Stimulated activated CD4-positive, alpha-beta T cell treated with anti-CD3 and anti-CD28 coated beads, TNF-alpha, amount 100 ng/mL, for 4 hours (primary cell): ENCODE measurements around the gene AGK.
"Not testable (repeated sequence)": the region's sequence is repeated elsewhere in the genome, so short reads cannot be mapped to it uniquely, and the experiment has no call there.

Experiments used
- DNase-seq, 3 experiments: peaks; one replicate each; pipeline ENCODE4 v3.0.0-alpha.2; 2020; ENCODE audit warnings: low read depth in 3 of 3

AGK gene

DNA sequence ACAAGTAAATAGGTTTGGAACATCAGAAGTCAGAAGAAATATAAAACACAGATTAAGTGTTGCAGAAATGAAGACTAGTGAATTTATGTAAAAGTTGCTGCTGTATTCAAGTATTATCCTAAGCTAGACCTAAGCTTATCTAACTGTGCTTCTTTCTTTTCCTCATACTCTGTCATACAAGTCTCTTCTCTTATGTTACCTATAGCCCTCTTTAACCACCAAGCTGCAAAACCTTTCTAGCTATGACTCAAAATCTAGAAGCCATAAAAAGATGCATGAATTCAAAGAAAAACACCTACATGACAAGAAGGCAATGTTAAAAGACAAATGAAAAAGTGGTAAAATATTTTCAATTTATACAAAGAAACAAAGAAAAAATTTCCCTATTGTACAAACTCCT, 127.8 kb downstream of the AGK start:
- DNase-seq = no peak

DNA sequence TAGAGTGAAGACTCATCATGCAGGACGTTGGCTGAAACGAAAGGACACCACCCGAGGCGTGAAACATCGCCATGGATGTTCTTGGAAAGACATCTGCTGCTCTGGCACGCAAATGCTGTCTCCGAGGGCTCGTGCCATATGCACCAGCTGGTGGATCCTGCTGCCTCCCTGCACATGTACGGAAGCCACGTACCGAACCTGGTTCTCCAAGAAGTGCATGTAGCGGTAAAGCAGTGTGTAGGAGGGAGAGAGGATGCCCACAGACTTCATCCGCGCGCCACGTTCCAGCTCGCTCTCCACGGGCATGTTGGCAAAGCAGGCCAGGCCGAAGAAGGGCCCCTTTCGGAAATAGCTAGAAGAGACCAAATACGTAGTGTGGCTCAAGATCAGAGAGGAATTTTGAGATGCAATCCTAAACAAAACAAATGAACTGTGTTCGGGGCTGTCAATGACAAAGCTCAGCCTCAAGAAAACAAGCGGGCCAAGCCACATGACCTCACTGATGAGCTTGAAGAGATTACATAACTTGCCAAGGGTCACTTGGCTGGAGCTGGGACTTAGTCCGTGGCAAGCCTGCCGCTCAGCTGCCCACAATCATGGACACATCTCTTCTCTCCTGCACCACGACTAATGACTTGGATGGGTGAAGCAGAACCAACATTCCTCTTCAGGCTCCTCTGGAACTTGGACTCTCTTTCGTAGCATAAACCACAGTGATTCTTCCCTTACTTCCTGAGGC, 134.2 kb downstream of the AGK start:
- no peak for DNase-seq

DNA sequence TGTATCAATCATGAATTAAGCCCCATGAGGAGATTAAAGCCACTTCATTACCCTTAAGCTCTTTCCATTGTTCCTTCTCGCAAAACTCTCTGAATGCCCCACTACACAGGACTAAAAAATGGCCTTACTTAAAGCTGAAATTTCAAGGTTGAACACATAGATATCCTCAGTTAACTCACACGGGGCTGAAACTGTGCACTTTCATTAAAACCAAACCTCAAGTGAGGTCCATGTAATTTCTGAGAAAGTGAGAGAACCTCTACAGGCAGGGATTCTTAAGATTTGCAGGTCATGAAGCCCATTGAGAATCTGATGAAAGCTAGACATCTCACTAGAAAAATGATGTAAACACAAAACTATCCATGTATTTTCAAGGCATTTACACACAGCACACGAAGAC, 134.9 kb downstream of the AGK start:
- DNase-seq = no peak

DNA sequence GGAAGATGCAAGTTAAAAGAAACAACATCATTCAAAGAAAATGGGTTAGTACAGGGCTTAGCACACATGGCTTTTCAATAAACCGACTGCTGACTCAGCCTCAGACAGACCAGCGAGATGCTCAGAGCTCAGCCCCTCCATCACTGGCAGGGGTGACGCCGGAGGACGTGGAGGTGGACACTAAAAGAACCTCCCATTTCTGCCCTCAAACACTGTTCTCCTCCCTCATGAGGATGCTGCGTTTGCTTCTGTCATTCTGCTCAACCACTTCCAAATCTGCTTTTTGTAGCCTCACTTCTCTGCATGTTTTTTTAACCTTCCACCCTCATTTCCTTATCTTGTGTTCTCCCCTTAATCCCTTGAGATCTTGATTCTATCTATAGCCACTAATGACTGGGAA, 135.5 kb downstream of the AGK start:
- no peak for DNase-seq

DNA sequence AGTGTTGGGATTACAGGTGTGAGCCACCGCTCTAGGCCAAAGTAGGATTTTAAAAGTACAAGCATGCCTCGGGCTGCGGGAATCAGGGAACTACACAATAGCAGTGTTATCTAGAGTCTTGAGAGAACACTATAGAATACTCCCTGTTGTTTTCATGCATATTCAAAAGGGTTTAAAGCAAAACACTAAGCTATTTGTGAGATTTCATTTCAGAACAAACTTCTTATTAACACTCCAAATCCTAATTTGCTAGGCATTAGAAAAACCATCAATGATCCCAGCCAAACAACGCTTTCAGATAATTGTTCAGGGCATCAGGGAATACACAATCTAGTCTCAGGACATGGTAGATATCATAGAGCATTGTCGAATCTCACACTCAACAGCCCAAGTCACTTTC, 136.8 kb downstream of the AGK start:
- DNase-seq = no peak

DNA sequence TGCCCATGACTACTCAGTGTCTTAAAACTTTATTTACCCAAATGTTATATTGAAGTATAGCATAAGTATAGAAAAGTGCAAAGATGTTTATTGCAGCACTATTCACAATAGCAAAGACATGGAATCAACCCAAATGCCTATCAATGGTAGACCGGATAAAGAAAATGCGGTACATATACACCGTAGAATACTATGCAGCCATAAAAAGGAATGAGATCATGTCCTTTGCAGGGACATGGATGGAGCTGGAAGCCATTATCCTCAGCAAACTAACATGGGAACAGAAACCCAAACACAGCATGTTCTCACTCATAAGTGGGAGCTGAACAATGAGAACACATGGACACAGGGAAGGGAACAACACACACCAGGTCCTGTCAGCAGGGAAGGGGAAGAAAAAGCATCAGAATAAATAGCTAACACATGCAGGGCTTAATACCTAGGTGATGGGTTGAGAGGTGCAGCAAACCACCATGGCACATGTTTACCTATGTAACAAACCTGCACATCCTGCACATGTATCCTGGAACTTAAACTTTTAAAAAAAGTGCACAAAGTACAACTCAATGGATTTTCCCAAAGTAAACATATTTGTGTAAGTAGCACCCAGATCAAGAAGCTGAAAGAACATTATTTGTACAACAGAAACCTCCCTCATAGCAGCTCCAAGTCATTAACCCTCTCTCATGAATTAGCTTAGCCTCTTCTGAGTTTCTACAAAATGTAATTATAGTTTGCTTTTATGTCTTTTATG, 138.0 kb downstream of the AGK start:
- not testable (repeated sequence) for DNase-seq

DNA sequence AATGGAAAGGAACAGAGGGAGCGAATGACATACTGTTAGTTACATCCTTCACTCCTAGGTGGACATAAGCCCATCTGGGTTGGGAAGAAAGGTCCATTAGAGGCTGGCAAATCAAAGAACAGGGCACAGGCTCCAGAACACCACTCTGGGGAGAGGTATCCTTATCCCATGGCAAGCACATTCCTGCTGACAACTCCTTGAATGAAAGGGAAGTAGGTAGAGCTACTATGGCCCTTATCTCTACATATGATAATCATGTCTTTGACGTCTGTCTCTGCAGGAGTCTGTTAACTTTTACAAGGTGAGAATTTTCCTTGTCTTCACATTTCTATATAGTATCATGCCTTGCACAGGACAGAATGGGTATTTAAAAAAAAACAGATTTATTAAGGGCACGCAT, 140.3 kb downstream of the AGK start:
- DNase-seq = no peak

DNA sequence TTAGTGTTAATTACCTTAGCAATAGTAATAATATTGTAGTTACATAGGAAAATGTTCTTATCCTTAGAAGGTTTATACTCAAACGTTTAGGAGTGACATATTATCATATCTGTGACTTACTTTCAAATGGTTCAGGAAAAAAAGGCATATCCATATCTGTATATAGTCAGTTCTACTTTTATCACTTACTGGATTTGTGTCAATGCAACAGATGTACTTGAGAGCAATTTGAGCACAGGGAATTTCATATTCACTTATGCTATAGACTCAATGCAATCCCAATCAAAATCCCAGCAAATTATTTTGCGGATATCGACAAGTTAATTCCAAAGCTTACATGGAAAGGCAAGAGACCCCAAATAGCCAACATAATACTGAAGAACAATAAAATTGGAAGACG, 140.8 kb downstream of the AGK start:
- DNase-seq = no peak

DNA sequence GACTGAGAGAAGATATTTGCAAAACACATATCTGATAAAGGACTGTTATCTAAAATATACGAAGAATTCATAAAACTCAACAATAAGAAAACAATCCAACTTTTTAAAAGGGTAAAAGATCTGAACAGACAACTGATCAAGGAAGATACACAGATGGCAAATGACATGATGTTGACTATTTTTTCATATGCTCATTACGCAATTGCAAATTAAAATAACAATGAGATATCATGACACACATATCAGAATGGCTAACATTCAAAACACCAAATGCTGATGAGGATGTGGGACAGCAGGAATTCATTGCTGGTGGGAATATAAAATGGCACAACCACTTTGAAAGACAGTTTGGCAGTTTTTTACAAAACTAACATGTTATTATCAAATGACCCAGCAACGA, 141.9 kb downstream of the AGK start:
- DNase-seq = no peak

DNA sequence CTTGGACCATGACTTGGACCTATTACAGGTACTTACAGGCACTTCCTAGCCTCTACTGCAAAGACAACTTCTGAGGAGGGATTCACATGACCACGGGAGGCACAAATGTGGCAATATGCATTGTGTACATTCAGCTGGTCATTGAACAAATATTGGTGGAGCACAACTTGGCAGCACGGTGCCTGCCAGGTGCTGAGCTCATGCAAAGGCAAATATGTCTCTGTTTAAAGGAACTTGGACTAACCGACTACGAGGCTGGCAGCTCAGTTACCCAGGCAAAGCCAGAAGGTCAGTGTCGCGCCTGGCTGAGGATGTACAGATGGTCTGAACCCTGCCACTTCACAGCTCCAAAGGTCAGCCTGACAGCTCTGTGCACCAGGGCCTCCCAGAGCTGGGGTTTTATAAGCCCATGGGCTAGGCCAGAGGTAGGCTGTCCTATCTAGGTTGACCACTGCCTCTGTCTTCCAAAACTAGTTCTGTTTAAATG, 144.6 kb downstream of the AGK start:
- no peak for DNase-seq

DNA sequence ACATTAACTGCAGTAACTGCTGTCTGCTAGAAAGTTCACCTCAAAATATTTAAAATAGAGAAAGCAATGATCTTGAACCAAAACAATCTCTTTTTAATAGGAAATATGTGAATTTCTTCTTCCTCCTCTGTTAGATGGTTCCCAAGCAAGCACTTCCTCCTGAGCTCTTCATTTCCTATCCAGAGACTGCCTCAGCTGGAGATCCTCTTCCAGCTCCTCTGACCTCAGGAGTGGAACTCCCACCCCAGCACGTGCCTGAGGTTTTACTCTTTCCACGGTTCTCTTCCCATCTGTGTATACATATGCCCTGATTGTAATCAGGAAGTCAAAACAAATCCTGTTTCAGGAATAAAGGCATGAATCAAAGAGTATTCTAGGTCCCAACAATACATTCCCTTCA, 145.1 kb downstream of the AGK start:
- DNase-seq = no peak

DNA sequence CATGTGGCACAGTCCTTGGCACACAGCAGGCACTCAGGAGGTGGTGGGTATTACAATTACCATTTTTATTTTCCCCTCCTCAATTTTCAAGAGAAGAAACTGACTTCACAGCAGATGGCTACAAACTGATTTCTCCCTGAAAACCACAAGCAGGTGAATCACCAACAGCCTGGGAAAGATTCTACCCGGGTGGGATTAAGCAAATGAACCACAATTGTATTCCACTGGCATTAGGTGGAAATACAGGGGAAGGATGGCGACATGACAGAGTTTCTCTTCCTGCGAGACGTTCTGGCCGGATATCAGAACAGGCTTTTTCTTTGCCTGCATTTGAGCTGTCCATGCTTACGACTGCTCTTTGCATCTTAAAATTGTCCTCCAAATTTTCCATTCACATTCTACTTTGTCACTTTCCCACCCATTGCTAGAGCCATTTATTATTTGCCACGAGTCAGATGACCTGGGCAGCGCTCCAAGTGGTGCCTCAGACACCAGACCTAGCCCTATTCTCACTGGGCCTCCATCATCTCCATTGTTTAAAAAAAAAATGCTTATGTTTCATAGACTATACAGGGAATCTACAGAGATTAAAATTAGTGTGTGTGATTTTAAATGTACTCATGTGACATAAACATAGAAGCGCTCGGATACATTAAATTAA, 146.1 kb downstream of the AGK start:
- DNase-seq = no peak

DNA sequence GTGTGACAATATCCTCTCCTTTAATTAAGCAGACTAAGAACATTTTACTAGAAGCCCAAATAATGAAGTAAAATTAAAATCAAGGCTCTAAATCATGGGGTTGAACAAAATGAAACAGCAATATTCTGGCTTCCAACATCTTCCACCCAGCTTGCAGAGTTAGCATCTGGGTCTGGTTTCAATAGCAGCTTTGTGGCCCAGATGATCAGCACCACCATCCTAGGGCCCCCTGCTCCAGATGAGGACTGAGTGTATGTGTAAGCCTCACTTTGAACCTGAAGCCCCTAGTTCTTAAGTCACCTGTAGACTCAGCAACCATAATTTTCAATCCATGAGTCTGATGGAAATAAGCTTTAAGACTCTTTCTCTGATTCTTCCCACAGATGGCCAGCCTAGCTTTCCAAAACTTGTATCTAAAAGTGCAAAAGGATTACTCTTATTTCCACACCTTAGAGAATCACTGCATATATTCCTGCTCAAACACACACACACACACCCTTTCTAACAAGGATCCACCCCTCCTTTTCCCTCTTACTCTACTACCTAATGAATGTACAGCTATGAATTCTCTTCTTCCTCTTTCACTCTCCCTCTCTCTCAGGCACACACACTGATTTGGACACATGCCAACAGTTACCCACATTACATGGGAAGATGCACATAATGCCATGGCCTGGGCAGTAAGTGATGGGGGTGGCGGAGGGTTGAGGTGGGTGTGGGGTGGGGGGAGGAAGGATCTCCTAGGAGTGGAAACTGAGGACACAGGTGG, 147.2 kb downstream of the AGK start:
- no peak for DNase-seq

DNA sequence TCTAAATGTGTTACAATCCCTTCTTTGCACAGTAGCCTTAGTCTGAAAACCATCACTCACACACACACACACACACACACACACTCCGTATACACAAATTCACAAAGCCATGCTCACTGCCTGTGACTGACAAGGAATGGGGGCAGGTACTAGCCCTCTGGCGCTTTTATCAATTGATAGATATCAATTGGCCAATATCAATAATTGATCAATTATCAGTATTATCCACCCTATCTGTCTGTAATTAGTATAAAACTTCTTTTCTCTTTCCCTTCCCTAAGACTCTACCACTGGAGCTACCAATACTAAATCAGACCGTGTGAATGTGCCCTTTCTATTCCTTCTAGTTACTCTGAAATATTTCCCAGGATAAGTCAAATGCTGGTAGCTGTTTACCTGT, 148.7 kb downstream of the AGK start:
- DNase-seq = no peak

DNA sequence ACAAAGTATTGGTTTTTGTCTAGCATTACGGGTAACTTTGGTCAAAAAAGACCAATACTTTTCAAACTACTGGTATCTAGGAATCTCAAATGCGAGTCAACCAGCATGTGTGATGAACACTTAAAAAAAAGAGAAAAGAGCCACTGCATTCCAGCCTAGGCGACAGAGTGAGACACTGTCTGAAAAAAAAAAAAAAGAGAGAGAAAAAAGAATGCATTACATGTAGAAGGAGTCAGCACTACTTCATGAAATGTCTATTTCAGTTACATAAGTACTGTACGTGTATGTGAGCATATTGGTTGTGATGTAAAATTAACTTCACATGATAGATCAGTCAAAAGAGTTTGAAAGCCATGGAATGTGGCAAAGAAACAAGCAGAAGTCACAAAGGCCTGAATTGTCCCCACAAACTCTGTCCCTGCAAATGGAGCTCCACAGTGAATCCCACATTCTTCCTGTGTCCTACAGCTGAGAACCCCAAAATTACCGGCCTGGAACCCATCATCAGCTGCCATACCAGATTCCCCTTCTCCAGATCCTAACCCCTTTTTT, 149.2 kb downstream of the AGK start:
- DNase-seq = no peak

DNA sequence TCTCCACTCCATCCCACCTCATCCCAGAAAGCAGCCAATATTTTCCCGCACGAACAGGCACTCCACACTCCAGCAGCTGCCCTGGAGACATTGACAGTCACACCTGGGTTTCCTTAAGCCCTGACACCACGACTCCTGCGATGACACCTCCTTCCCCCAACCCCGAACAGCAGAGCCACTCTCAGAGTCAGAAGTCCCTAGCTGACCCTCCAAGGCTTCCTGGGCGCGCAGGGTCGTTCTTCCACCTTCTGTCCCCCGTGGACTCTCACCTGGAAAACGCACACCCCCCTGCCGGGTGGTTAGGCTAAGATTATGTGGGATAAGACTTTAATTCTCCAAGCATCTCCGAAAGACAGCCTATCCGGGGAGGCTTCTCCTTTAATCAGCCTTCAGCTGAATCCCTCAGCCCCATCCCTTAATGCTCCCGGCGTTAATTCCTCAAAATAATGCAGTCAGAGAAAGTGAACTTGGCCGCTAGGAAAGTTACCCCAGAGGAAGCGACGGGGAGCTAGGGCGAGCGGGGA, 149.7 kb downstream of the AGK start:
- no peak for DNase-seq

DNA sequence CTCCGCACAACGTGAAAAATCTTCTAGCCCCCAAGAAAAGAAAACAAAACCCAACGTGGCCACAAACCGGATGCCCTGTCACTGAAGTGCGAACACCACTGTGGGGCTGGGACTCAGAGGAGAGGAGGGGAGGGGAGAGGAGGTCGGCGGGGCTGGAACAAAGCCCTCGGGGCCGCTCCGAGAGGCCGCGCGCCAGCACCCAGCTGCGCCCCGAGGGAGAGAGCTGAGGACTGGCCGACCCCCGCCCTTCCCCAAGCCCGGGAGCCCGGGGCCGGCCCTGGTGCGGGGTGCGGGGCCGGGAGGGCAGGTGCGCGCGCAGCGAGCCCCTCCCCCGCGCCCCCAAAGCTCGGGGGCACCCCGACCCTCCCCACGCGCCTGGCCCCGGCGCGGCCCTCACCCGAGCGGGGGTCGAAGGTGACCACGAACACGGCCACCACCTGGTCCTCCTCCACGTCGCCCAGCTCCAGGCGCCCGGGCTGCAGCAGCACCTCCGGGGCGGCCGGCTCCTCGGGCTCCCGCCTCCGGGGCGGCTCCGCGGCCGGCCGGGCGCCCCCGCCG, 150.4 kb downstream of the AGK start:
- DNase-seq = peak; percentile 32 to 42 (median 35)

DNA sequence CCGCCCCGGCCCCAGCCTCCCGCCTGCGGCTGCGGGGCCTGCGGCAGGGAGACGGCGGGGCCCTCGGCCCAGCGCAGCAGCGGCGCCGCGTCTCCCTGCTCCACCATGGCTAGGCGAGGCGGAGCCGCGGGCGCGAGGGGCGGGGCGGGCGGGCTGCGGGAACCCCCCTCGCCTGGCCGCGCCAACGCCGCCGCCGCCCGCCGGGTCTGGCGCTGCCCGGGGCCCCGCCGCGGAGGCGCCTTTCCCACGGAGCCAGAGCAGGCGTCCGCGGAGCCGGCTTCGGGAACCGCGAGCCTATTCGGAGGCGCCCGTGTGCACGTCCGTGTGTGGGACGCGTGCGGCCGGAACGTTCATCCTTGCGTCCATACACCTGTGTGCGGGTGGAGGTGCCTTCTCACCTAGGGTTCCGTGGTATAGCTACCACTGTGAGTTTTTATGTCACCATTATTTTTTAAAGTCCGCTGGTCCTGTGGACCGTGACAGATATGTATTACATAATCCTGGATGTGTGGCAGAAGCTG, 150.9 kb downstream of the AGK start, which contains the start of gene DENND11:
Gene DENND11 (minus strand): TSS at position 120 of the 521 bp plus-strand sequence. CDS start 13 bp downstream, at position 107.
- peak in 2 of 3 experiments; percentile 26 to 31 for DNase-seq

DNA sequence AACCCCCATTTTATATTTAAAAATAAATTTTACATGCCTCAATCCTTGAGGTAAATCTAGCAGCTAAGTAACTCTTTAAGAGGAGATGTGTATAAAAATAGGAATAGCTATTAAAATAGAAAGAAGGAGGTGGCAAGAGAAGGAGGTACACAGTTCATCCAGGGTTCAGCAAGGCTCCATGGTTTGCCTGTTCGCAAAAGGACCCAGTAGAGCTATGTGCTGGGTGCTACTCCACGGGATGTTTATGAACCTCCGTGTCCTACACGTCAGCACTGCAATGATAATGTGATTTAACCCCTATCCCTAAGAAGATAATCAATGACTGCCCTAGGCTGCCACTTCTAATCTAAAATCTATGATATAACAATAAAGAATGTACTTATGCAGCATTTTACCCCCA, 151.7 kb downstream of the AGK start:
- no peak for DNase-seq

DNA sequence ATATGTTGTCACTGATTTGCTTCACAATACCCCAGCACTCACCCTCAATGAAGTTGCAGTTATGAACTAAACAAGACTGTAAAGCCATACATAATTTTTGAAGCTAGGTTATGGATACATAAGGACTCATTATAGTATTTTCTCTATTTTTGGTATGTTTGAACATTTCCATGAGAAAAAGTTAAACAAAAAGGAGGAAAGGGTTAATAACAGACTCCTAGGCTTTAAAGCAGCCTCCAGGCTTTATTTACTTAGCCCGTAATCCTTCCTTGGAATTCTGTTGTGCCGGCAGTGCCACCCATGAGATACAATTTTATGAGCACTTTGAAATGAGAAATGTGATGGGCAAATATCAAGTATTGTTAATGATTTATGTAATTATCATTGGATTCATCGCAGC, 152.9 kb downstream of the AGK start:
- DNase-seq = no peak

DNA sequence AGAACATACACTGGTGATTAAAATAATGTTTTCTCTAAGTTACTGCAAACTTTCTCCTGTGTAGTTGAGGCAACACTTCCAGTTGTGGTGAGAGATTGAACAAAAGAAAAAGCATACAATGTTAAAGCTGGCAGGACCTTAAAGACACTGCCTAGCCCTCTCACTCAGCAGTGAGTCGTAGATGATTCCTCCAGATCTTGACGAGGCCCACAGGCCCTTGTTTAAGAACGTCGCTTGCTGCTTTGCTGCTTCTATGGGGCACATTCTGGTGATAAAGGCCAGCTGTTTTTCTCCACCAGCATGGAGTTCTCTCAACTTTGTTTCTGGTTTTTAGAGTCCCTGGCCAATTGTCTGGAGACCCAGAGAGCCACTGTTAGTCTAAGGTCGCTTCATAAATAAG, 153.5 kb downstream of the AGK start:
- DNase-seq = no peak
